KMS-11 (cell line): ENCODE data around the gene NDFIP1.

Experiments
- H2AFZ ChIP-seq: fragments of 200-600 bp; sonication (generic); 2 replicates; pipeline ENCODE4 v1.6.1; 2016; ENCODE audit warnings: antibody characterized with exemption, mixed run types, low read depth
- H3K27ac ChIP-seq: fragments of 200-600 bp; sonication (generic); 2 replicates; pipeline ENCODE4 v1.6.1; 2016; ENCODE audit warnings: mild to moderate bottlenecking, mixed run types
- H3K27me3 ChIP-seq: fragments of 200-600 bp; sonication (generic); 2 replicates; pipeline ENCODE4 v1.6.1; 2017; ENCODE audit warnings: mild to moderate bottlenecking, low read depth, mixed run types, moderate library complexity; ENCODE audit not compliant: insufficient read depth
- H3K36me3 ChIP-seq: fragments of 200-600 bp; sonication (generic); 2 replicates; pipeline ENCODE4 v1.6.1; 2017; ENCODE audit warnings: mild to moderate bottlenecking, mixed run types; ENCODE audit not compliant: insufficient read depth
- H3K4me1 ChIP-seq: fragments of 200-600 bp; sonication (generic); 2 replicates; pipeline ENCODE4 v1.6.1; 2016; ENCODE audit warnings: mild to moderate bottlenecking, low read depth, mixed run types; ENCODE audit not compliant: poor library complexity, severe bottlenecking
- H3K4me2 ChIP-seq: fragments of 200-600 bp; sonication (generic); 2 replicates; pipeline ENCODE4 v1.7.0; 2016; ENCODE audit warnings: mild to moderate bottlenecking, mixed run types
- H3K4me3 ChIP-seq: fragments of 200-600 bp; sonication (generic); IDR thresholded peaks from 2 replicates; pipeline ENCODE4 v1.6.1; 2017; ENCODE audit warnings: low read depth, low read length, mixed read lengths; ENCODE audit not compliant: insufficient read depth
- H3K79me2 ChIP-seq: fragments of 200-600 bp; sonication (generic); 2 replicates; pipeline ENCODE4 v1.6.1; 2016; ENCODE audit warnings: low read depth, mixed run types; ENCODE audit not compliant: insufficient read depth
- H3K9ac ChIP-seq: fragments of 200-600 bp; sonication (generic); 2 replicates; pipeline ENCODE4 v1.6.1; 2016; ENCODE audit warnings: mild to moderate bottlenecking, mixed run types
- H4K20me1 ChIP-seq: fragments of 200-600 bp; sonication (generic); 2 replicates; pipeline ENCODE4 v1.6.1; 2016; ENCODE audit warnings: mild to moderate bottlenecking, mixed run types; ENCODE audit not compliant: insufficient read depth
- TF ChIP-seq, protein P1 (sequence below): fragments of 200-600 bp; sonication (generic); conservative IDR thresholded peaks from 2 replicates; pipeline ENCODE4 v1.6.1; 2017; ENCODE audit warnings: low read depth, mild to moderate bottlenecking, antibody characterized with exemption, low read length, moderate library complexity, mixed read lengths

Gene NDFIP1

DNA sequence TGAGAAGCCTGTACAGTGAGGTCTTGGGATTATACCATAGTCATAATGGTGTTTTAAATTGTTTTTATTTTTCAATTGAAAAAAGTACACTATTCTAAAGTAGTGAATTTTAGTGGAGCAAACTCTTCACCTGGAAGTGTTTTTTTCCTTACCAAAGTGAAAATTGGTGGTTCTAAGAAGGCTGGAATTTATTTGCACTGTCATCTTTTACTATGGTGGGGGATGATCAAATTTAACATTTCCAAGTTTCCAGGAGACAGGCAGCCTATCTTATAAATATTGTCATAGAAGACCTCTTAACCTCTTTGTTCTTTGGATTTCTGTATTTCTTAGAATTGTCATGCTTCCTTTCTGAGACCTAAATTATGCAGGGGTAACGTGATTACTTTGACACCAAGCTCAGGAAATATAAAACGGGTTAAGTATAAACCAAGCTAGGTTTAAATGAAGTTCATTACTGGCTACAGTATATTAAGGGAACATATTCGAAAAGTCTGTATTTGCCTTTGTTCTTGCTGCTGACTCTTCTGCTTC, 20.2 kb downstream of the NDFIP1 start:
- peaks cover 64% of the 10 kb centered on the region; the same call in 1 of the 2 replicates for H3K79me2 ChIP-seq
- 0 out of 2 replicates have a peak, but pooled peaks cover 7% of the 10 kb centered on the region for H4K20me1 ChIP-seq
- no peak overlapping the region for H3K9ac ChIP-seq

DNA sequence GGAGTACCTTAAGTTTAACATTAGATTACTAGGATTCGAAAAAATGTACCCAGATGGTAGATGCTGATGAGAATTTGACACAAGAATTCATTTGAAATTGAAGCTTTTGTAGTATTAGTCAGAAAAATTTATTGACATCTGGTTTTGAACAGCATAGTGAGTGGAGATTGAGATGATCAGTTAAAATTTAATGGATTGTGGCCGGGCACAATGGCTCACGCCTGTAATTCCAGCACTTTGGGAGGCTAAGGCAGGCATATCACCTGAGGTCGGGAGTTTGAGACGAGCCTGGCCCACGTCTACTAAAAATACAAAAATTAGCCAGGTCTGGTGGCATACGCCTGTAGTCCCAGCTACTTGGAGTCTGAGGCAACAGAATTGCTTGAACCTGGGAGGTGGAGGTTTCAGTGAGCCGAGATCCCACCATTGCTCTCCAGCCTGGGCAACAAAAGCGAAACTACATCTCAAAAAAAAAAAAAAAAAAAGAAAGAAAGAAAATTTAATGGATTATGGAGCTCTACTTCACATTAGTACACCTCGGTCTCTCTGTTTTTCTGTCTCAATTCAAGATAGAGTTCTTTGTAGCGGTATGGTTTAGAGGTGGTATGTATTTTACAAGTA, 21.0 kb downstream of the NDFIP1 start:
- peaks cover 56% of the 10 kb centered on the region; the same call in 1 of the 2 replicates for H3K79me2 ChIP-seq

More for the DNA sequence above, 20.2 kb downstream of the NDFIP1 start:
- Histone ChIP-seq H3K27ac (no peak overlapping the region), H3K4me1 (peaks cover 11% of the 10 kb centered on the region), H3K27me3 (no peaks in the 10 kb centered on the region), H3K4me2 (no peak overlapping the region), H2AFZ (no peak overlapping the region), H3K4me3 (no peak overlapping the region), H3K36me3 (no peaks in the 10 kb centered on the region)
- TF ChIP-seq, protein P1, sequence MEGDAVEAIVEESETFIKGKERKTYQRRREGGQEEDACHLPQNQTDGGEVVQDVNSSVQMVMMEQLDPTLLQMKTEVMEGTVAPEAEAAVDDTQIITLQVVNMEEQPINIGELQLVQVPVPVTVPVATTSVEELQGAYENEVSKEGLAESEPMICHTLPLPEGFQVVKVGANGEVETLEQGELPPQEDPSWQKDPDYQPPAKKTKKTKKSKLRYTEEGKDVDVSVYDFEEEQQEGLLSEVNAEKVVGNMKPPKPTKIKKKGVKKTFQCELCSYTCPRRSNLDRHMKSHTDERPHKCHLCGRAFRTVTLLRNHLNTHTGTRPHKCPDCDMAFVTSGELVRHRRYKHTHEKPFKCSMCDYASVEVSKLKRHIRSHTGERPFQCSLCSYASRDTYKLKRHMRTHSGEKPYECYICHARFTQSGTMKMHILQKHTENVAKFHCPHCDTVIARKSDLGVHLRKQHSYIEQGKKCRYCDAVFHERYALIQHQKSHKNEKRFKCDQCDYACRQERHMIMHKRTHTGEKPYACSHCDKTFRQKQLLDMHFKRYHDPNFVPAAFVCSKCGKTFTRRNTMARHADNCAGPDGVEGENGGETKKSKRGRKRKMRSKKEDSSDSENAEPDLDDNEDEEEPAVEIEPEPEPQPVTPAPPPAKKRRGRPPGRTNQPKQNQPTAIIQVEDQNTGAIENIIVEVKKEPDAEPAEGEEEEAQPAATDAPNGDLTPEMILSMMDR = no peak

DNA sequence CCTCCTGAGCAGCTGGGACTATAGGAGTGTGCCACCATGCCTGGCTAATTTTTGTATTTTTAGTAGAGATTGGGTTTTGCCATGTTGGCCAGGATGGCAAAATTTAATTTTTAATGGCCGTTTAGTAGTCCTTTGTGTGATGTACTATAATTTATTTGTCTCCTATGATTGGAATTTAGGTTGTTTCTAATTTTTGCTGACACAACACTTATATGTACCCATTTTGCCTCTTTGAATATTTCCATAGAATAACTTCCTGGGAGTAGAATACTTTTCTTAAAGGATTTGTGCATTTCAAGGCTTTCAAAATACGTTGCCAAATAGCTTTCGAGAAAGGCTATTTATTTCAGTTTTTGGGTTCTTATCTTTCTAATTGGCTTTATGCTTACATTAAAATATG, 22.8 kb downstream of the NDFIP1 start:
- H3K79me2 ChIP-seq = peaks cover 37% of the 10 kb centered on the region; the same call in 1 of the 2 replicates

More for the DNA sequence above, 21.0 kb downstream of the NDFIP1 start:
- Histone ChIP-seq H3K4me2 (no peak overlapping the region), H4K20me1 (peaks cover 8% of the 10 kb centered on the region; the same call in 1 of the 2 replicates), H3K4me3 (no peak overlapping the region), H3K9ac (no peak overlapping the region), H3K36me3 (no peaks in the 10 kb centered on the region), H3K27me3 (no peaks in the 10 kb centered on the region), H3K4me1 (peaks cover 12% of the 10 kb centered on the region), H2AFZ (no peak overlapping the region), H3K27ac (no peak overlapping the region)
- TF ChIP-seq, protein P1 = no peak

DNA sequence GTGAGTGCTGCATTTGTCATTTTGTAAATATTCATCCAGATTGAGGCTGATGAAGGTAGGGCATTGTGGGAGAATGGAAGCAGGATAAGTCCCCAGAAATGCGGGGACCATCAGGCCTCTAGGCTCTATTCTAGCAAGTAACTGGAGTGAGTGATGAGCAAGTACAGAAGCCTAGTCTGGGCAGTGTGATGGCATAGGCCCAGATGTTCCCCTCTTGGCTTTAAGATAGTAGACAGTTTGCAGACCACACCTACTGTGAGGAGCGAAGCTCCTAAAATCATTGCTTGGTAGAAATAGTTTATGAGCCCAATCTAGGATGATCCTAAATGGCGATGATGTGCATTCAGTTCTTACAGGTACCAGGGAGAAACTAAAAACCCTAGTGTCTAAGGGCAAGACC, 24.3 kb downstream of the NDFIP1 start:
- Histone ChIP-seq H3K4me3 (no peak overlapping the region), H2AFZ (no peak overlapping the region), H4K20me1 (peaks cover 3% of the 10 kb centered on the region; the same call in 1 of the 2 replicates), H3K4me1 (peaks cover 8% of the 10 kb centered on the region), H3K27ac (no peak overlapping the region), H3K4me2 (no peak overlapping the region), H3K9ac (no peak overlapping the region), H3K27me3 (no peaks in the 10 kb centered on the region), H3K79me2 (peaks cover 34% of the 10 kb centered on the region; the same call in 1 of the 2 replicates), H3K36me3 (no peaks in the 10 kb centered on the region)
- TF ChIP-seq, protein P1 = no peak

More for the DNA sequence above, 22.8 kb downstream of the NDFIP1 start:
- Histone ChIP-seq H3K36me3 (no peaks in the 10 kb centered on the region), H3K4me3 (no peak overlapping the region), H3K9ac (no peak overlapping the region), H4K20me1 (peaks cover 3% of the 10 kb centered on the region; the same call in 1 of the 2 replicates), H2AFZ (no peak overlapping the region), H3K27ac (no peak overlapping the region), H3K4me2 (no peak overlapping the region), H3K27me3 (no peaks in the 10 kb centered on the region), H3K4me1 (peaks cover 8% of the 10 kb centered on the region)
- TF ChIP-seq, protein P1 = no peak
